GM10266 (cell line): ENCODE results near the gene GTF3C1.
"Not testable (repeated sequence)": the region's sequence is repeated elsewhere in the genome, so short reads cannot be mapped to it uniquely, and the experiment has no call there.

Experiments
- DNase-seq: peaks from one replicate; pipeline ENCODE4 v3.0.0; 2012; ENCODE audit errors: extremely low spot score
- CTCF ChIP-seq: IDR thresholded peaks from 2 replicates; pipeline ENCODE4 v1.5.1; 2012; ENCODE audit warnings: mild to moderate bottlenecking, low read depth; ENCODE audit not compliant: control insufficient read depth, insufficient read depth; ENCODE audit errors: missing control alignments

GTF3C1 gene

GRCh38 chr16:27458258-27458657 lies 91.5 kb downstream of the GTF3C1 start:
- TF ChIP-seq CTCF = no peak
- DNase-seq = no peak

- not testable (repeated sequence) for DNase-seq
These were observed 92.2 kb downstream of the GTF3C1 start for GRCh38 chr16:27457605-27457900.

- DNase-seq = no peak
- no peak for TF ChIP-seq CTCF
These were observed 94.0 kb downstream of the GTF3C1 start for GRCh38 chr16:27455700-27456099.

- TF ChIP-seq CTCF = no peak
- no peak for DNase-seq
These were observed 96.3 kb downstream of the GTF3C1 start for GRCh38 chr16:27453494-27453825.

- no peak for TF ChIP-seq CTCF
- no peak for DNase-seq
These were observed 96.9 kb downstream of the GTF3C1 start for GRCh38 chr16:27452569-27453493.

- no peak for DNase-seq
These were observed 99.5 kb downstream of the GTF3C1 start for GRCh38 chr16:27450196-27450549.

GRCh38 chr16:27449434-27450195 lies 100.1 kb downstream of the GTF3C1 start:
- DNase-seq = peak; percentile 82
- no peak for TF ChIP-seq CTCF

More at GRCh38 chr16:27450196-27450549, 99.5 kb downstream of the GTF3C1 start:
- no peak for TF ChIP-seq CTCF
